Measurements from ENCODE around the gene GRM7.

DNA sequence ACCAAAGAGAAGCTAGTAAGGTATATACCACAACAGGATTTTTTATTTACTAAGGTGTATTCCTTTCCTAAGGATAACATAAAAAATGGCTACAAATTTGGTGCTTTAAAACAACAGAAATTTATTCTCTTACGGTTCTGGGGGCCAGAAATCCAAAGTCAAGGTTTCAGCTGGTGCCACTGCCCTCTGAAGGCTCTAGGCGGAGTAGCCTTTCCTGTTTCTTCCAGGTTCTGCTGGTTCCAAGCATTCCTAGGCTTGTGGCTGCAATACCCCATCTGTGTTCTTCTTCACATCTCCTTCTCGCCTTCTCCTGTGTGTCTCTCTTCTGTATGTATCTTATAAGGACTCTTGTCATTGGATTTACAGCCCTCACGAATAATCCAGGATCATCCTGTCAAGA, 549.9 kb downstream of the GRM7 start:
- TF ChIP-seq, protein P1, sequence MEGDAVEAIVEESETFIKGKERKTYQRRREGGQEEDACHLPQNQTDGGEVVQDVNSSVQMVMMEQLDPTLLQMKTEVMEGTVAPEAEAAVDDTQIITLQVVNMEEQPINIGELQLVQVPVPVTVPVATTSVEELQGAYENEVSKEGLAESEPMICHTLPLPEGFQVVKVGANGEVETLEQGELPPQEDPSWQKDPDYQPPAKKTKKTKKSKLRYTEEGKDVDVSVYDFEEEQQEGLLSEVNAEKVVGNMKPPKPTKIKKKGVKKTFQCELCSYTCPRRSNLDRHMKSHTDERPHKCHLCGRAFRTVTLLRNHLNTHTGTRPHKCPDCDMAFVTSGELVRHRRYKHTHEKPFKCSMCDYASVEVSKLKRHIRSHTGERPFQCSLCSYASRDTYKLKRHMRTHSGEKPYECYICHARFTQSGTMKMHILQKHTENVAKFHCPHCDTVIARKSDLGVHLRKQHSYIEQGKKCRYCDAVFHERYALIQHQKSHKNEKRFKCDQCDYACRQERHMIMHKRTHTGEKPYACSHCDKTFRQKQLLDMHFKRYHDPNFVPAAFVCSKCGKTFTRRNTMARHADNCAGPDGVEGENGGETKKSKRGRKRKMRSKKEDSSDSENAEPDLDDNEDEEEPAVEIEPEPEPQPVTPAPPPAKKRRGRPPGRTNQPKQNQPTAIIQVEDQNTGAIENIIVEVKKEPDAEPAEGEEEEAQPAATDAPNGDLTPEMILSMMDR (IDR thresholded peaks at IDR 0.05): no peak
- TF ChIP-seq POLR2A (IDR thresholded peaks at IDR 0.05): no peak

All from body of pancreas (tissue), 4 donors.